ENCODE results near the gene XXYLT1.

XXYLT1 gene

GRCh38 chr3:195149292-195150030 lies 121.5 kb downstream of the XXYLT1 start:
- no peak for DNase-seq

- DNase-seq, result no peak
These were observed 122.4 kb downstream of the XXYLT1 start for GRCh38 chr3:195148549-195148948.

GRCh38 chr3:195147649-195148080 lies 123.3 kb downstream of the XXYLT1 start:
- peak; percentile 4 for DNase-seq

GRCh38 chr3:195146131-195146530 lies 124.8 kb downstream of the XXYLT1 start:
- no peak for DNase-seq

GRCh38 chr3:195145579-195145978 lies 125.4 kb downstream of the XXYLT1 start:
- DNase-seq, result no peak

GRCh38 chr3:195143221-195143620 lies 127.7 kb downstream of the XXYLT1 start:
- DNase-seq, result no peak

GRCh38 chr3:195142519-195142918 lies 128.4 kb downstream of the XXYLT1 start:
- no peak for DNase-seq

- DNase-seq, result no peak
These were observed 129.9 kb downstream of the XXYLT1 start for GRCh38 chr3:195140816-195141793.

- no peak for DNase-seq
These were observed 130.5 kb downstream of the XXYLT1 start for GRCh38 chr3:195140410-195140809.

- no peak for DNase-seq
These were observed 131.1 kb downstream of the XXYLT1 start for GRCh38 chr3:195139876-195140240.

GRCh38 chr3:195139091-195139875 lies 131.7 kb downstream of the XXYLT1 start:
- DNase-seq, result no peak

GRCh38 chr3:195137638-195138588 lies 133.0 kb downstream of the XXYLT1 start:
- no peak for DNase-seq

GRCh38 chr3:195135917-195136316 lies 135.0 kb downstream of the XXYLT1 start:
- no peak for DNase-seq

- DNase-seq, result no peak
These were observed 136.5 kb downstream of the XXYLT1 start for GRCh38 chr3:195134431-195134830.

- DNase-seq, result peak; percentile 65
These were observed 137.5 kb downstream of the XXYLT1 start for GRCh38 chr3:195133462-195133861.

GRCh38 chr3:195133013-195133412 lies 137.9 kb downstream of the XXYLT1 start:
- no peak for DNase-seq

- no peak for DNase-seq
These were observed 139.8 kb downstream of the XXYLT1 start for GRCh38 chr3:195131176-195131575.

GRCh38 chr3:195129644-195130492 lies 141.1 kb downstream of the XXYLT1 start:
- peak; percentile 56 for DNase-seq

- DNase-seq, result no peak
These were observed 141.8 kb downstream of the XXYLT1 start for GRCh38 chr3:195129072-195129643.

GRCh38 chr3:195128255-195129071 lies 142.5 kb downstream of the XXYLT1 start:
- no peak for DNase-seq
